ENCODE data around the gene AP3M1.

DNA sequence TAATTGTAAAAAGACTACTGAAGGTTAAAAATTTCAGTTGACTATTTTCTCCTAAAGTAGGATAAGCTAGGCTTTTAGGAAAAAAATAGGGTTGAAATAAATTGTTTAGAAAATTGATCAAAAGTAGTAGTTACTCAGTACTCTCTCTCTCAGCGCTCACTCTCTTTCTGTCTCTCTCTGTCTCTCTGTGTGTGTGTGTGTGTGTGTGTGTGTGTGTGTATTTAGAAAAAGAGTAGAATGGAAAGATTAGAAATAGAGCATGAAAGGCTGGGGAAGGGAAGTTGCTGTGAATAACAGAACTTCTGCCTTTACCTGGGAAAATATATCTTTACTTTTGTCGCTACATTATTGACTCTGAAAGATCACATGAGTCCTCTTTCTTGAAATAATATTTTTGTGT lies 21.0 kb upstream of the AP3M1 start:
- no peak for TF ChIP-seq POLR2AphosphoS5 (IDR thresholded peaks at IDR 0.05; ENCODE audit: low read depth, low read length)
- TF ChIP-seq EP300 (IDR thresholded peaks at IDR 0.05; ENCODE audit: borderline replicate concordance in 1 of 2, low read depth in 1 of 2, low read length in 1 of 2), result no peak
- TF ChIP-seq TAF1 (IDR thresholded peaks at IDR 0.05; ENCODE audit: borderline replicate concordance, low read depth, low read length), result no peak
- TF ChIP-seq, protein P1, sequence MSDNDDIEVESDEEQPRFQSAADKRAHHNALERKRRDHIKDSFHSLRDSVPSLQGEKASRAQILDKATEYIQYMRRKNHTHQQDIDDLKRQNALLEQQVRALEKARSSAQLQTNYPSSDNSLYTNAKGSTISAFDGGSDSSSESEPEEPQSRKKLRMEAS (IDR thresholded peaks at IDR 0.05; ENCODE audit: low read depth), result no peak
- no peak for TF ChIP-seq SMC3 (IDR thresholded peaks at IDR 0.05; ENCODE audit: low read depth, low read length)
- no peak for TF ChIP-seq TCF12 (IDR thresholded peaks at IDR 0.05)
- TF ChIP-seq, protein P2, sequence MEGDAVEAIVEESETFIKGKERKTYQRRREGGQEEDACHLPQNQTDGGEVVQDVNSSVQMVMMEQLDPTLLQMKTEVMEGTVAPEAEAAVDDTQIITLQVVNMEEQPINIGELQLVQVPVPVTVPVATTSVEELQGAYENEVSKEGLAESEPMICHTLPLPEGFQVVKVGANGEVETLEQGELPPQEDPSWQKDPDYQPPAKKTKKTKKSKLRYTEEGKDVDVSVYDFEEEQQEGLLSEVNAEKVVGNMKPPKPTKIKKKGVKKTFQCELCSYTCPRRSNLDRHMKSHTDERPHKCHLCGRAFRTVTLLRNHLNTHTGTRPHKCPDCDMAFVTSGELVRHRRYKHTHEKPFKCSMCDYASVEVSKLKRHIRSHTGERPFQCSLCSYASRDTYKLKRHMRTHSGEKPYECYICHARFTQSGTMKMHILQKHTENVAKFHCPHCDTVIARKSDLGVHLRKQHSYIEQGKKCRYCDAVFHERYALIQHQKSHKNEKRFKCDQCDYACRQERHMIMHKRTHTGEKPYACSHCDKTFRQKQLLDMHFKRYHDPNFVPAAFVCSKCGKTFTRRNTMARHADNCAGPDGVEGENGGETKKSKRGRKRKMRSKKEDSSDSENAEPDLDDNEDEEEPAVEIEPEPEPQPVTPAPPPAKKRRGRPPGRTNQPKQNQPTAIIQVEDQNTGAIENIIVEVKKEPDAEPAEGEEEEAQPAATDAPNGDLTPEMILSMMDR (IDR thresholded peaks at IDR 0.05), result no peak
- no peak for TF ChIP-seq RAD21 (IDR thresholded peaks at IDR 0.05; ENCODE audit: low read length)
- no peak for TF ChIP-seq RXRA (IDR thresholded peaks at IDR 0.05; ENCODE audit: borderline replicate concordance, low read depth)
- TF ChIP-seq SIN3A (IDR thresholded peaks at IDR 0.05; ENCODE audit: borderline replicate concordance, low read depth, low read length), result no peak
